ENCODE results near the gene CYSTM1. TPM values are rescaled to one million over a fixed set of nuclear protein-coding genes. Genes with fewer than 3 reads are reported as not detected.

Gene CYSTM1
- total and polyA plus RNA-seq, 2 donors (not counting 3 experiments of a cell fraction or from before 2014, with no cell fraction given), result 28.9 to 41.5 TPM

- dilution Hi-C loops (cut with MboI; ENCODE audit: extremely low pct_ligation_motif_present, low sequenced_read_pairs), result no loop called here
- FAIRE-seq, result no peak
Observed at GRCh38 chr5:140168371-140168770, 6.6 kb upstream of the CYSTM1 start.

More at GRCh38 chr5:140168371-140168770, 6.6 kb upstream of the CYSTM1 start:
- Histone ChIP-seq H4K20me1 (replicated peaks; ENCODE audit: control insufficient read depth, extremely low read depth, insufficient read depth, low read length) (no peaks in the 10 kb centered on the region), H3K9me3 (replicated peaks; ENCODE audit: control insufficient read depth, insufficient read depth, low read length) (no peaks in the 10 kb centered on the region), H2AFZ (ENCODE audit: low read depth, low read length) (no peak overlapping the region), H3K9me1 (replicated peaks; ENCODE audit: control insufficient read depth, extremely low read depth, insufficient read depth, low read length) (no peaks in the 10 kb centered on the region), H3K27me3 (ENCODE audit: control insufficient read depth in 2 of 2, insufficient read depth in 2 of 2, low read length in 2 of 2) (peaks cover 0 to 1% of the 10 kb centered on the region in 2 experiments), H3K27ac (ENCODE audit: insufficient read depth, low read depth, low read length) (no peak overlapping the region), H3K36me3 (ENCODE audit: control insufficient read depth in 2 of 2, extremely low read depth in 1 of 2, insufficient read depth in 2 of 2, low read length in 2 of 2) (no peaks in the 10 kb centered on the region), H3K4me1 (ENCODE audit: control insufficient read depth, extremely low read depth, insufficient read depth, low read length) (no peaks in the 10 kb centered on the region), H3K4me2 (ENCODE audit: insufficient read depth, low read length) (no peak overlapping the region), H3K4me3 (replicated peaks in 1 of 3; ENCODE audit: insufficient read depth in 1 of 3, low read depth in 1 of 3, low read length in 3 of 3) (no peak overlapping the region), H3K9ac (replicated peaks; ENCODE audit: extremely low read depth, insufficient read depth, low read length) (no peak overlapping the region), H3K79me2 (ENCODE audit: control insufficient read depth, insufficient read depth, low read length) (no peaks in the 10 kb centered on the region)
- no peak for DNase-seq (ENCODE audit: low read depth, low spot score)
- intact Hi-C loops (cut with micrococcal nuclease), result no loop called here
- no TSS peak for BruUV-seq (replicated peaks)
- ChIA-PET POLR2A (no interaction called here), CTCF (interaction anchor here (1.2 to 2.2 kb wide), 5 partner anchors 13 to 200 kb away, joined by 3 to 17 read pairs (median 4); no protein-coding TSS in a partner anchor)
- TF ChIP-seq EZH2 (IDR thresholded peaks at IDR 0.05; ENCODE audit: borderline replicate concordance, low read depth, low read length, severe bottlenecking) (no peak), CTCF (IDR thresholded peaks at IDR 0.05; ENCODE audit: extremely low read depth in 1 of 2, insufficient read depth in 1 of 2, low read depth in 1 of 2, low read length in 2 of 2) (no peak), POLR2AphosphoS5 (IDR thresholded peaks at IDR 0.05; ENCODE audit: insufficient read depth, low read depth, low read length) (no peak), JUN (IDR thresholded peaks at IDR 0.05; ENCODE audit: borderline replicate concordance, insufficient read depth, insufficient read length, low read depth) (no peak), GATA2 (IDR thresholded peaks at IDR 0.05; ENCODE audit: insufficient read depth, insufficient read length, low read depth, low read length) (no peak), MYC (IDR thresholded peaks at IDR 0.05; ENCODE audit: low read depth, low read length) (no peak)
- TF ChIP-seq, protein P1, sequence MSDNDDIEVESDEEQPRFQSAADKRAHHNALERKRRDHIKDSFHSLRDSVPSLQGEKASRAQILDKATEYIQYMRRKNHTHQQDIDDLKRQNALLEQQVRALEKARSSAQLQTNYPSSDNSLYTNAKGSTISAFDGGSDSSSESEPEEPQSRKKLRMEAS (IDR thresholded peaks at IDR 0.05; ENCODE audit: insufficient read depth, insufficient read length), result no peak
